ENCODE measurements around the gene C15orf40.
"Not testable (repeated sequence)": the region's sequence is repeated elsewhere in the genome, so short reads cannot be mapped to it uniquely, and the experiment has no call there.

C15orf40 gene

GRCh38 chr15:83011271-83012075 is at the start of gene C15orf40:
TSS of gene C15orf40 (minus strand) at chr15:83011639. CDS start at chr15:83011607, 32 bp downstream.
- DNase-seq (ENCODE audit: low read depth) = peak; percentile 90

- DNase-seq (ENCODE audit: low read depth) = no peak
Observed at GRCh38 chr15:83057696-83058376, 46.4 kb upstream of the C15orf40 start.

- no peak for DNase-seq (ENCODE audit: low read depth)
Observed at GRCh38 chr15:83057002-83057401, 45.6 kb upstream of the C15orf40 start.

- peak; percentile 60 for DNase-seq (ENCODE audit: low read depth)
Observed at GRCh38 chr15:83053151-83053550, 41.7 kb upstream of the C15orf40 start.

GRCh38 chr15:83046558-83047127 is 35.2 kb upstream of the C15orf40 start:
- DNase-seq (ENCODE audit: low read depth) = peak; percentile 25

GRCh38 chr15:83044156-83044555 is 32.7 kb upstream of the C15orf40 start:
- no peak for DNase-seq (ENCODE audit: low read depth)

GRCh38 chr15:83039206-83039605 is 27.8 kb upstream of the C15orf40 start:
- DNase-seq (ENCODE audit: low read depth) = no peak

- DNase-seq (ENCODE audit: low read depth) = no peak
Observed at GRCh38 chr15:83036253-83036652, 24.8 kb upstream of the C15orf40 start.

GRCh38 chr15:83031234-83031633 is 19.8 kb upstream of the C15orf40 start:
- not testable (repeated sequence) for DNase-seq (ENCODE audit: low read depth)

GRCh38 chr15:83030021-83030420 is 18.6 kb upstream of the C15orf40 start:
- DNase-seq (ENCODE audit: low read depth) = peak; percentile 71

GRCh38 chr15:83018436-83018835 is 7.0 kb upstream of the C15orf40 start:
- no peak for DNase-seq (ENCODE audit: low read depth)

GRCh38 chr15:83016906-83017305 is 5.5 kb upstream of the C15orf40 start:
- DNase-seq (ENCODE audit: low read depth) = no peak

GRCh38 chr15:83015361-83015760 is 3.9 kb upstream of the C15orf40 start:
- DNase-seq (ENCODE audit: low read depth) = no peak

- no peak for DNase-seq (ENCODE audit: low read depth)
Observed at GRCh38 chr15:83014205-83014653, 2.8 kb upstream of the C15orf40 start.

GRCh38 chr15:83012636-83013035 is 1.2 kb upstream of the C15orf40 start:
- DNase-seq (ENCODE audit: low read depth) = no peak

- no peak for DNase-seq (ENCODE audit: low read depth)
Observed at GRCh38 chr15:83012076-83012426, 612 bp upstream of the C15orf40 start.

GRCh38 chr15:83010709-83011270 is 649 bp downstream of the C15orf40 start:
- DNase-seq (ENCODE audit: low read depth) = peak; percentile 69

- not testable (repeated sequence) for DNase-seq (ENCODE audit: low read depth)
Observed at GRCh38 chr15:83000672-83001031, 10.8 kb downstream of the C15orf40 start.

- peak; percentile 71 for DNase-seq (ENCODE audit: low read depth)
Observed at GRCh38 chr15:82999905-83000671, 11.4 kb downstream of the C15orf40 start.

GRCh38 chr15:82999426-82999825 is 12.0 kb downstream of the C15orf40 start:
- peak; percentile 23 for DNase-seq (ENCODE audit: low read depth)

- no peak for DNase-seq (ENCODE audit: low read depth)
Observed at GRCh38 chr15:82995938-82996337, 15.5 kb downstream of the C15orf40 start.

- DNase-seq (ENCODE audit: low read depth) = no peak
Observed at GRCh38 chr15:82995076-82995475, 16.4 kb downstream of the C15orf40 start.

All from ELR (cell line).